NCI-H2107 (cell line): ENCODE results near the gene MIER1.

ENCODE experiments used
- DNase-seq: peaks from one replicate; lab custom pipeline; 2025; lab: John Stamatoyannopoulos, UW

Gene MIER1

GRCh38 chr1:66999640-67000400 is 75.0 kb downstream of the MIER1 start:
- no peak for DNase-seq

GRCh38 chr1:67001682-67002425 is 77.1 kb downstream of the MIER1 start:
- DNase-seq, result no peak

GRCh38 chr1:67004176-67004575 is 79.4 kb downstream of the MIER1 start:
- peak; percentile 18 for DNase-seq

- DNase-seq, result no peak
These were observed 80.3 kb downstream of the MIER1 start for GRCh38 chr1:67005068-67005467.

- no peak for DNase-seq
These were observed 85.0 kb downstream of the MIER1 start for GRCh38 chr1:67009792-67010191.

GRCh38 chr1:67013573-67013972 is 88.8 kb downstream of the MIER1 start:
- DNase-seq, result no peak

- no peak for DNase-seq
These were observed 93.8 kb downstream of the MIER1 start for GRCh38 chr1:67018574-67018973.

GRCh38 chr1:67019121-67019520 is 94.3 kb downstream of the MIER1 start:
- DNase-seq, result no peak

- no peak for DNase-seq
These were observed 94.9 kb downstream of the MIER1 start for GRCh38 chr1:67019600-67020136.

GRCh38 chr1:67020304-67020703 is 95.5 kb downstream of the MIER1 start:
- no peak for DNase-seq

- no peak for DNase-seq
These were observed 96.0 kb downstream of the MIER1 start for GRCh38 chr1:67020765-67021164.

GRCh38 chr1:67029472-67029871 is 104.7 kb downstream of the MIER1 start:
- DNase-seq, result no peak

- DNase-seq, result no peak
These were observed 106.5 kb downstream of the MIER1 start for GRCh38 chr1:67031121-67031858.

- DNase-seq, result no peak
These were observed 107.1 kb downstream of the MIER1 start for GRCh38 chr1:67031859-67032247.
